ENCODE results near the gene MKRN1.
"Not testable (repeated sequence)": the region's sequence is repeated elsewhere in the genome, so short reads cannot be mapped to it uniquely, and the experiment has no call there.

MKRN1 gene

DNA sequence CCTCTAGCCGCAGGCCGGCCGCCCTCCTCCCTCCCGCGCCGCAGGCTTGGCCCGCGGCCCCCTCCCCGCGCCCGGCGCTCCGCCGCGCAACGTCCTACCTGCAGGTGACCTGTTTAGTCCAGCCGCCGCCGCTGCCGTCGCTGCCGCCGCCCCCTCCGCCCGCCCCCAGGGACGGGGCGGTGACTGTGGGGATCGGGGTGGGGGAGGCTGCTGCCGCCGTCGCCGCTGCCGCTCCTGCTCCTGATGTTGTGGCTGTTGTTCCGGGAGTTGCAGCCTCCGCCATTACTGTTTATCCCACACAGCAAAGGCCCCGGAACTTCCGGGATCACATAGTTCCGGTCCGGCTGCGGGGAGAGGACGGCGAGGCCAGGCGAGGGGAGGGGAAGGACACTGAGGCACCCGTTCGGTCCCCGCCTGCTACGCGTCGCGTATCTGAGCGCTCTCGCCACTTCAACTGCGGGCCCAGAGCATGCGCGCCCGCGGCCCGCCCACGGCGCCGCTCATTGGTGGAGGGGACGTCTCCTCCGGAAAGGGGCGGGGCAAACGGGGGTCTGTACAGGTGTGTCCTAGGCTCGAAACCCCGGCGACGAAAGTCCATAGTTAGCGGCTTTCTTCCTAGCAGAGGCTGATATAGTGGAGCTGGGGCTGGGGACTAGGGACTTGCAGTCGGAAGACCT, at the start of gene MKRN1:
TSS of gene MKRN1 (minus strand) at position 444 of the 677 bp plus-strand sequence. CDS start at position 283, 161 bp downstream.
- peaks cover 0 to 9% of the 10 kb centered on the region in 2 donors for H3K36me3 Mint-ChIP-seq
- H3K9me3 Mint-ChIP-seq, result no peaks in the 10 kb centered on the region
- H3K27me3 Mint-ChIP-seq, result no peaks in the 10 kb centered on the region
- H3K27ac Mint-ChIP-seq, result peak within 1 kb of the TSS; percentile 98
- DNase-seq (peak; percentile 93), ATAC-seq (replicated peaks) (peak; percentile 92 to 95)
- H3K4me1 Mint-ChIP-seq, result peaks cover 8 to 22% of the 10 kb centered on the region in 2 donors
- peak within 1 kb of the TSS; percentile 90 to 97 for H3K4me3 Mint-ChIP-seq

DNA sequence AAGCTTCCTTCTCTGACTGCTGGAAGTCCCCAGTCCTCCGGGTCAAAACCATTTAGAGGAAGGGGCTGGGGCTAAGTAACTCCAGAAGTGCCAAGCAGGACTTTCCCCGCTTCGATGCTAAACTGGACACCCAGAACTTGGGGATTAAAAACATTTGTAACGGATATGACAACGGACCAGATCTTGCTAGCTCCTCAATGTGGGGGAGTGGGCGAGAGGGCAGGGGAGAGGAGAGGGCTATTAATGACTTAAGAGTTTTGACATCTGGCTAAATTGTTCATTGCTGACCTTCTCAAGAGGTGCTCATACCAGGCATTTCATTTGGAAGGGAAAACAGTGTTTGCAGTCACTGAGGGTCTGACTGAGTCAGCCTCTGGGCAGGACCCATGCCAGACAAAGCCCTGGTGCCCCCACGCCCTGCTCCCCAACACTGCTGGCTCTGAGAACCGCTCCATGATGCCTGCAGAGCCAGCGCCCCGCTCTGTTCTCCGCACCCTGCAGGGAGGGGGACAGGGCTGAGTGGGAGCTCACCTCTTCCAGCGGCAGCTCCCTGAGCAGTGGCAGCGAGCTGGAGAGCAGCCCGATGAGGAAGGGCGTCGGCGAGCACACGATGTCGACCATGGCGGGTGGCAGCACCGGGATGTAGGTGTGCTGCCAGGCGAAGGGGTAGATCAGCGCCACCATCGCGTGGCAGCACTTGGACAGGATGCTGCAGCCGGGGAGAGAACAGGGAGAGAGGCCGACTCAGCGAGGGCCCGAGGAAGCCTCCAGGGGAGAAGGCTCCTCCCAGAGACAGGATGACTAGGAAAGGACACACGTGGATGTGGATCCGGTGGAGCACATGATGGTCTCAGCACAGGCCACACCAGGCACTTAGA, 47.7 kb upstream of the MKRN1 start:
- DNase-seq (no peak), ATAC-seq (replicated peaks) (no peak)
- Mint-ChIP-seq H3K4me3 (no peak overlapping the region), H3K4me1 (peaks cover 0 to 7% of the 10 kb centered on the region in 2 donors), H3K27me3 (peaks cover 16 to 28% of the 10 kb centered on the region in 2 donors), H3K9me3 (no peaks in the 10 kb centered on the region), H3K27ac (no peak overlapping the region), H3K36me3 (no peaks in the 10 kb centered on the region)

GRCh38 chr7:140526214-140526613, 46.9 kb upstream of the MKRN1 start:
- ATAC-seq (replicated peaks), result no peak
- Mint-ChIP-seq H3K4me1 (peaks cover 0 to 7% of the 10 kb centered on the region in 2 donors), H3K4me3 (no peak overlapping the region)

DNA sequence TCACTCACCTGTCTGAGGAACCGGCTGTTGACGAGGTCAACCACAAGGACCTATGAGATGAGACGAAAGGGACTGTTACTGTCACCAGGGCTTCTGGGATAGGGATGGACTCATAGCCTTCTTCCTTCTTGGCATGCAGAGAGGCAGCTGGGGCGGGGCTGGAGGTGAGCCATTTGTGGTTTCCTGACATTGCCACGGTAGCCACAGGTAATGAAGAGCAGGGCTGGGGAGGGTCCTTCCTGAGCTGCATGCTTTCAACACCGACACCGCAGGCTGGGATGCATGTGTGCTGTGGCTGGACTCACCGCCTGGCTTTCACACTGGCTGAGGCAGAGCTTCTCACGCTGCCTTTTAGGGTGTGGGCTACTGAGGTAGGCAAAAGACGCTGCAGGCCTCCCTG, 46.4 kb upstream of the MKRN1 start:
- no peak for ATAC-seq (replicated peaks)
- Mint-ChIP-seq H3K36me3 (no peaks in the 10 kb centered on the region), H3K27me3 (peaks cover 16 to 19% of the 10 kb centered on the region in 2 donors), H3K4me3 (no peak overlapping the region), H3K4me1 (peaks cover 0 to 7% of the 10 kb centered on the region in 2 donors), H3K27ac (no peak overlapping the region), H3K9me3 (no peaks in the 10 kb centered on the region)
- DNase-seq, result no peak

More at GRCh38 chr7:140526214-140526613, 46.9 kb upstream of the MKRN1 start:
- Mint-ChIP-seq H3K27ac (no peak overlapping the region), H3K9me3 (no peaks in the 10 kb centered on the region), H3K36me3 (no peaks in the 10 kb centered on the region), H3K27me3 (peaks cover 16 to 22% of the 10 kb centered on the region in 2 donors)
- DNase-seq, result no peak

DNA sequence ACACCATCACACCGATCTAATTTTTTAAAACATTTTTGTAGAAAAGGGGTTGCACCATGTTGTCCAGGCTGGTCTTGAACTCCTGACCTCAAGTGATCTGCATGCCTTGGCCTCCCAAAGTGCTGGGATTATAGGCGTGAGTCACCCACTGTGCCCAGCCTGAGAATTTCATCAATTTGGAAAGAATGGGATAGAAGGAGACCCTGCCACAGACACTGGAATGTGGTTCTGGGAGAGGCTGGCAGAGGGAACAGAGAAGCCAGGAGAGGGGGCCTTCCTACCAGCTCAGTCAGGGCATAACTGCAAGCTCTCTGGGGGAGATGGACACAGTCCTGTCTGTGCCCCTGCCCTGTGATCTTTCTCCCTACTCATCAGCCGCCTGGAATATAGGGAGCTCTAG, 42.1 kb upstream of the MKRN1 start:
- H3K27me3 Mint-ChIP-seq, result peaks cover 13% of the 10 kb centered on the region in 2 donors
- DNase-seq (no peak), ATAC-seq (replicated peaks) (no peak)
- no peaks in the 10 kb centered on the region for H3K36me3 Mint-ChIP-seq
- H3K4me1 Mint-ChIP-seq, result peaks cover 6 to 12% of the 10 kb centered on the region in 2 donors
- no peaks in the 10 kb centered on the region for H3K9me3 Mint-ChIP-seq
- no peak overlapping the region for H3K27ac Mint-ChIP-seq
- H3K4me3 Mint-ChIP-seq, result no peak overlapping the region

GRCh38 chr7:140519007-140519399, 39.7 kb upstream of the MKRN1 start:
- Mint-ChIP-seq H3K9me3 (no peaks in the 10 kb centered on the region), H3K4me1 (peaks cover 6 to 7% of the 10 kb centered on the region in 2 donors), H3K4me3 (no peak overlapping the region), H3K36me3 (no peaks in the 10 kb centered on the region), H3K27ac (no peak overlapping the region), H3K27me3 (peaks cover 16 to 20% of the 10 kb centered on the region in 2 donors)
- DNase-seq (no peak), ATAC-seq (replicated peaks) (no peak)

- H3K4me1 Mint-ChIP-seq, result peaks cover 5 to 6% of the 10 kb centered on the region in 2 donors
- H3K4me3 Mint-ChIP-seq, result no peak overlapping the region
- H3K9me3 Mint-ChIP-seq, result no peaks in the 10 kb centered on the region
- H3K27me3 Mint-ChIP-seq, result peaks cover 16 to 20% of the 10 kb centered on the region in 2 donors
- H3K27ac Mint-ChIP-seq, result no peak overlapping the region
- H3K36me3 Mint-ChIP-seq, result no peaks in the 10 kb centered on the region
- no peak for ATAC-seq (replicated peaks)
- DNase-seq, result no peak
These were observed 39.2 kb upstream of the MKRN1 start for GRCh38 chr7:140518370-140519006.

DNA sequence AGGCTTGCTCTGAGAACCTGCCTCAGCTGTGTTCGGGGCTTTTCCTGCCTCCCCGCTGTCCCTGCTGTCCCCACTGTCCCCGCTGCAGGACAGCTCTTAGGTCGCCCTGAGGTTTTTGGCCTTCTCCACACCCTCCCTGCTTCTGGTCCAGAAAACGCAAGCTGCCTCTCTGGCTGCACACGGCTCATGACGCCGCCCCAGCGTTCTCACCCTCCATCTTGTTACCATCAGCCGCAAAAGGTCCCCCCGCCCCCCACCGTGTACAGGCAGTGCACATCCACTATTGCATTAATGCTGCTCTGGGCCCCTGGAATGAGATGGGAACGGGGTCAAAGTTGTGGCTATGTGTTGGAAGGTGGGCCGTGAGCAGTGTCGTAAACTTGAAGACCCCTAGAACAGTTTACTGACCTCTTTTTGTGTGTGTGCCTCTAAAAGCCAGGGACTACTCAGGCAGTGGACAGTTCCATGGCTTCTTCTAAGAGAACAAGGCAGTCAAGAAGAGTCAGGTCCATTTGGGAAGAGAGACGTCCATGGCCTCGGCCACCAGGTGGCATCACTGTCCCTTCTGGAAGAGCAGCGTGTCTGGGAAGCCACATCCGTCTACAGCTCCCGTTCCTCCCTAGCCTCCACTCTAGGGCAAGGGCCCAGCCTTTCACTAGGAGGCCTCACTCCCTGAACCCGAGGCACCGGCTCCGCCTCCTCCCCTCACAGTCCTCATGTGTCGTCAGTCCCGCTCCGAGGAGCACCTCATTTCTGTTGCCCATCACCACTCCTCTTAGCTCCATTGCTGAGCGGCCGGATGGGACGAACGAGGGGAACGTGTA, 38.5 kb upstream of the MKRN1 start:
- peak overlapping the region; percentile 47 to 73 for H3K4me3 Mint-ChIP-seq
- H3K4me1 Mint-ChIP-seq, result peaks cover 5 to 6% of the 10 kb centered on the region in 2 donors
- no peak overlapping the region for H3K27ac Mint-ChIP-seq
- peaks cover 16 to 20% of the 10 kb centered on the region in 2 donors for H3K27me3 Mint-ChIP-seq
- peak; percentile 52 for DNase-seq
- H3K36me3 Mint-ChIP-seq, result no peaks in the 10 kb centered on the region
- no peaks in the 10 kb centered on the region for H3K9me3 Mint-ChIP-seq
- ATAC-seq (replicated peaks), result peak; percentile 77 to 88

DNA sequence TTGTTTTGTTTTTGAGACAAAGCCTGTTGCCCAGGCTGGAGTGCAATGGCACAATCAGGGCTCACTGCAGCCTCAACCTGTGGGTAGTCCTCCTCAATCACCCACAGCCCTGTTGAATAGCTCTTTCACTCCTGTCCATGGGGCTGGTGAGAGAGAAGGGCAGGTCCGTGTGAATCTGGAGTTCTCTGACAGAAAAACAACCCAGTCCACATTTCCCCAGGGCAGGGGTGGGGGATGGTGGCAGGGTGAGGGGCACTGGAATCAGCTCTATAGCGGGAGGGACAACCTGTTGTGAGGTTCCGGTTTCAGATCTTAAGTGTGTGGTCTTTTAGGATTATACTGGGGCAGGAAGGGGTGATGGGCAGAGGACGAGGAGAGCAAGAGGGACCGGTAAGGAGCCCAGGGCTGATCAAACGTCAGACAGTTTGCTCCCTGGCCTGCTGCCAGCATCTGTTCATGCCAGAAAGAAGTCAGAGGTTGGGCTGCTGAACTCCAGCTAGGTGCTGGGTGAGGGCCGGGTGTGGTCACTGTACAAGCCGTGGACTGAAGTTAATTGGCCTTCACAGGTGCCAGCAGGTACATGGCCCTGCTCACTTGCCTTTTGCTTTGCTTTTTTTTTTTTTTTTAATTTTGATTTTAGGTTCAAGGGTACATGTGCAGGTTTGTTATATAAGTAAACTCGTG, 33.2 kb upstream of the MKRN1 start:
- Mint-ChIP-seq H3K36me3 (no peaks in the 10 kb centered on the region), H3K9me3 (no peaks in the 10 kb centered on the region), H3K27ac (no peak overlapping the region), H3K4me3 (no peak overlapping the region), H3K4me1 (no peaks in the 10 kb centered on the region), H3K27me3 (peaks cover 7 to 8% of the 10 kb centered on the region in 2 donors)
- ATAC-seq (replicated peaks) (no peak), DNase-seq (no peak)

- ATAC-seq (replicated peaks) (no peak), DNase-seq (no peak)
- H3K36me3 Mint-ChIP-seq, result no peaks in the 10 kb centered on the region
- H3K27ac Mint-ChIP-seq, result no peak overlapping the region
- peaks cover 3 to 6% of the 10 kb centered on the region in 2 donors for H3K27me3 Mint-ChIP-seq
- H3K4me3 Mint-ChIP-seq, result no peak overlapping the region
- H3K4me1 Mint-ChIP-seq, result no peaks in the 10 kb centered on the region
- no peaks in the 10 kb centered on the region for H3K9me3 Mint-ChIP-seq
These were observed 30.5 kb upstream of the MKRN1 start for GRCh38 chr7:140509789-140510188.

DNA sequence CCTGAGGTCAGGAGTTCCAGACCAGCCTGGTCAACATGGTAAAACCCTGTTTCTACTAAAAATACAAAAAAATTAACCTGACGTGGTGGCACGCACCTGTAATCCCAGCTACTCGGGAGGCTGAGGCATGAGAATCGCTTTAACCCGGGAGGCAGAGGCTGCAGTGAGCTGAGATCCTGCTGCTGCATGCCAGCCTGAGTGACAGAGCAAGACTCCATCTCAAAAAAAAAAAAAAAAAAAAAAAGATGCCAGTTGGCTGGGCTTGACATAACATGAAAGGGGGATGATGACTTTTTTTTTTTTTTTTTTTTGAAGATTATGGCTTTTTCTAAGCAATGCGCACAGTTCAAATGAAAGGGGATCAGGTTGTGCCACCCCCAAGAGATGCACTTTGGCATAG, 28.3 kb upstream of the MKRN1 start:
- H3K4me3 Mint-ChIP-seq; H3K27me3 Mint-ChIP-seq; H3K4me1 Mint-ChIP-seq; H3K9me3 Mint-ChIP-seq; H3K36me3 Mint-ChIP-seq; ATAC-seq (replicated peaks); DNase-seq; H3K27ac Mint-ChIP-seq: not testable (repeated sequence)

DNA sequence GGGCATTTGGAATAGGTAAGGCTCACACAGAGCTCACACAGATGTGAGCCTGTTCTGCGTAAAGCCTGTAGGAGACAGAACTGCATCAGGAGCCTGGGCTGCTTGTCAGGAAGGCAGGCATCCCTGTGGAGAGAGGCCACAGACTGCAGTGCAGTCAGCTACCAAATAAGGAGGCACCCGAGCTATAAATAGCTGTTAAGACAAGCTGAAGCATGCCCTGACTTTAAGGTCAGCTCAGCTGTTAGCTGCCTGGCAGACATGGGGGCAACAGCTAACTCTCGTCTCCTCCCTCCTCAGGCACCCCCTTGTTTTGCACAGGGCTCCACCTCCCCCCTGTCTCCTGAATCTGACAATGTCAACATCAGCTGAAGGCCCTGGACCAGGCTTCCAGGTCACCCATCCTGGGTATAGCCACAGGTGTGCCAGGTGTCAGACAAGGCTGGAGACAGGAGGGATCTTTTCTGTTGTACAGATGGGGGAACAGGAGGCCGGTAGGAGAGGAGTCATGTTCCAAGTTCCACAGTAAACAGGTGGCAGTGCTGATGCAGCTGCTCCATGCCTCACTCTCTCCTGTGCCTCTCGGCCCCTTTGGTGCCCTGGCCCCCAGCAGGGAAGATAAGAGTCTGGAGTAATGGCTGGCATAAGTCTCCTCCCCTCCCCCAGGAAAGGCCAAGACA, 27.6 kb upstream of the MKRN1 start:
- H3K4me1 Mint-ChIP-seq, result no peaks in the 10 kb centered on the region
- H3K9me3 Mint-ChIP-seq, result no peaks in the 10 kb centered on the region
- DNase-seq (no peak), ATAC-seq (replicated peaks) (no peak)
- H3K27ac Mint-ChIP-seq, result no peak overlapping the region
- H3K27me3 Mint-ChIP-seq, result no peaks in the 10 kb centered on the region
- no peak overlapping the region for H3K4me3 Mint-ChIP-seq
- H3K36me3 Mint-ChIP-seq, result no peaks in the 10 kb centered on the region

DNA sequence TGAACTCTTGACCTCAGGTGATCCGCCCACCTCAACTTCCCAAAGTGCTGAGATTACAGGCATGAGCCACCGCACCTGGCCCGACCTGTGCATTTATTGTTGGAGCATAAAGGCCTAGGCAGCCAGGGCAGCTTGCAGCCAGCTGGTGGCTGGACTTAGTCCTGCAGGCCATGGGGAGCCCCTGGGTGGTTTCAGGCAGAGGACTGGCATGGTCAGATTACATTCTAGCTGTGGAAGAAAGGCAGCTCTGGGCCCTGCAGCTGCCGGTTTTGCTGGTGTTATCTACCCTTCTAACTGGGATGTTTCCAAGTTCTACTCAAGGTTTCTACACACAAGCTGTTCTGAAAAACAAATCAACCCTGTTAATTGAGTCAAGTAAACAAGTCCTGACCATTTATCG, 22.7 kb upstream of the MKRN1 start:
- no peaks in the 10 kb centered on the region for H3K36me3 Mint-ChIP-seq
- no peak overlapping the region for H3K27ac Mint-ChIP-seq
- no peaks in the 10 kb centered on the region for H3K4me1 Mint-ChIP-seq
- no peaks in the 10 kb centered on the region for H3K27me3 Mint-ChIP-seq
- no peak overlapping the region for H3K4me3 Mint-ChIP-seq
- no peak for ATAC-seq (replicated peaks)
- no peak for DNase-seq
- no peaks in the 10 kb centered on the region for H3K9me3 Mint-ChIP-seq

All from stimulated activated naive B cell treated with anti-CD40 and anti-IgM and Interleukin-4, amounts not matched to agents 10 μg/mL and 1 μg/mL and 100 μg/mL, for 72 hours (primary cell).